ENCODE measurements around the gene UBR3.
"Not testable (repeated sequence)": the region's sequence is repeated elsewhere in the genome, so short reads cannot be mapped to it uniquely, and the experiment has no call there.

UBR3 gene

GRCh38 chr2:169923977-169924376, 96.7 kb downstream of the UBR3 start:
- no peak for TF ChIP-seq CTCF (IDR thresholded peaks at IDR 0.05; ENCODE audit: insufficient read depth, low read length, missing control alignments)
- CTCF ChIA-PET = interaction anchor here (0.6 to 1.2 kb wide), 2 partner anchors 100 to 406 kb away, joined by 3 to 6 read pairs; partner anchors contain the start of gene METTL5
- POLR2A ChIA-PET = no interaction called here
- DNase-seq (ENCODE audit: low read depth, low spot score) = no peak
- no peak overlapping the region for H3K4me3 ChIP-seq (ENCODE audit: low read depth, low read length)

- ChIA-PET CTCF (no interaction called here), POLR2A (no interaction called here)
- DNase-seq (ENCODE audit: low read depth, low spot score) = no peak
- no peak for TF ChIP-seq CTCF (IDR thresholded peaks at IDR 0.05; ENCODE audit: insufficient read depth, low read length, missing control alignments)
- H3K4me3 ChIP-seq (ENCODE audit: low read depth, low read length) = no peak overlapping the region
Measured at GRCh38 chr2:169925968-169926367, 98.7 kb downstream of the UBR3 start.

GRCh38 chr2:169928463-169928864, 101.2 kb downstream of the UBR3 start:
- no peak overlapping the region for H3K4me3 ChIP-seq (ENCODE audit: low read depth, low read length)
- DNase-seq (ENCODE audit: low read depth, low spot score) = peak; percentile 0
- ChIA-PET CTCF (interaction anchor here (0.9 to 2.9 kb wide), 18 partner anchors 10 to 476 kb away, joined by 3 to 28 read pairs (median 4); partner anchors contain the start of genes METTL5 and UBR3), POLR2A (no interaction called here)
- TF ChIP-seq CTCF (IDR thresholded peaks at IDR 0.05; ENCODE audit: insufficient read depth, low read length, missing control alignments) = peak; percentile 34

- POLR2A ChIA-PET = no interaction called here
- peak; percentile 40 for TF ChIP-seq CTCF (IDR thresholded peaks at IDR 0.05; ENCODE audit: insufficient read depth, low read length, missing control alignments)
- DNase-seq (ENCODE audit: low read depth, low spot score) = no peak
- no peak overlapping the region for H3K4me3 ChIP-seq (ENCODE audit: low read depth, low read length)
- CTCF ChIA-PET = interaction anchor here (1.4 to 3.3 kb wide), 6 partner anchors 9 to 481 kb away, joined by 3 to 13 read pairs (median 8); no protein-coding TSS in a partner anchor
Measured at GRCh38 chr2:169933124-169933711, 106.0 kb downstream of the UBR3 start.

GRCh38 chr2:169936652-169937051, 109.4 kb downstream of the UBR3 start:
- DNase-seq (ENCODE audit: low read depth, low spot score); POLR2A ChIA-PET; H3K4me3 ChIP-seq (ENCODE audit: low read depth, low read length): not testable (repeated sequence)
- CTCF ChIA-PET = interaction anchor here (1.1 kb wide), 1 partner anchor 10 kb away, joined by 3 read pairs; no protein-coding TSS in a partner anchor

- TF ChIP-seq CTCF (IDR thresholded peaks at IDR 0.05; ENCODE audit: insufficient read depth, low read length, missing control alignments) = no peak
- POLR2A ChIA-PET = no interaction called here
- CTCF ChIA-PET = interaction anchor here (1.0 kb wide), 1 partner anchor 11 kb away, joined by 3 read pairs; no protein-coding TSS in a partner anchor
- H3K4me3 ChIP-seq (ENCODE audit: low read depth, low read length) = no peak overlapping the region
- no peak for DNase-seq (ENCODE audit: low read depth, low spot score)
Measured at GRCh38 chr2:169945515-169945914, 118.3 kb downstream of the UBR3 start.

- ChIA-PET CTCF (interaction anchor here (1.0 kb wide), 1 partner anchor 12 kb away, joined by 3 read pairs; no protein-coding TSS in a partner anchor), POLR2A (no interaction called here)
- no peak for TF ChIP-seq CTCF (IDR thresholded peaks at IDR 0.05; ENCODE audit: insufficient read depth, low read length, missing control alignments)
- no peak for DNase-seq (ENCODE audit: low read depth, low spot score)
- no peak overlapping the region for H3K4me3 ChIP-seq (ENCODE audit: low read depth, low read length)
Measured at GRCh38 chr2:169946092-169946491, 118.8 kb downstream of the UBR3 start.
